Adrenal gland (tissue), 5 donors: Measurements from ENCODE around the gene PROX1.

Experiments
- CTCF ChIP-seq, 6 experiments: fragments of 450-650 bp in 4 of 6; fragments of 200-600 bp in 2 of 6; sonication (generic) in 1 of 6; IDR thresholded peaks; 1 replicate in 5 of 6; 2 replicates in 1 of 6; pipeline versions ENCODE4 v1.5.1 to v1.8.0; 2016 to 2021; ENCODE audit warnings: antibody characterized with exemption in 6 of 6, mild to moderate bottlenecking in 2 of 6, moderate library complexity in 1 of 6
- POLR2A ChIP-seq, 2 donors: fragments of 450-650 bp; IDR thresholded peaks; one replicate each; pipeline ENCODE4 v1.6.1; 2017; ENCODE audit warnings: antibody characterized with exemption in 2 of 2, mild to moderate bottlenecking in 2 of 2, moderate library complexity in 1 of 2
- donor health status: DM: no; HTN: no; CAD: no.

GRCh38 chr1:213996320-213997037 is 8.7 kb downstream of the PROX1 start:
- no peak for TF ChIP-seq CTCF (IDR thresholded peaks at IDR 0.05)
- no peak for TF ChIP-seq POLR2A (IDR thresholded peaks at IDR 0.05)
